Activated CD4-positive, alpha-beta T cell treated with anti-CD3 and anti-CD28 coated beads, Interleukin-2, amount 10 ng/mL, durations not matched to agents 24 days and 14 days (primary cell): ENCODE results near the gene CALN1. TPM values are rescaled to one million over a fixed set of nuclear protein-coding genes. Genes with fewer than 3 reads are reported as not detected.
"Not testable (repeated sequence)": the region's sequence is repeated elsewhere in the genome, so short reads cannot be mapped to it uniquely, and the experiment has no call there.

Experiments used
- DNase-seq: peaks from one replicate; pipeline ENCODE4 v3.0.0; 2022
- H3K27ac Mint-ChIP-seq: one replicate; pipeline ENCODE4 v1.8.0; 2022; ENCODE audit warnings: mild to moderate bottlenecking, mixed read lengths
- H3K27me3 Mint-ChIP-seq: one replicate; pipeline ENCODE4 v1.8.0; 2022; ENCODE audit warnings: mixed read lengths
- H3K36me3 Mint-ChIP-seq: one replicate; pipeline ENCODE4 v1.8.0; 2022; ENCODE audit warnings: low read depth, mild to moderate bottlenecking, mixed read lengths
- H3K4me1 Mint-ChIP-seq: one replicate; pipeline ENCODE4 v1.8.0; 2021; ENCODE audit warnings: mixed read lengths
- H3K4me3 Mint-ChIP-seq: one replicate; pipeline ENCODE4 v1.8.0; 2022; ENCODE audit warnings: mild to moderate bottlenecking, moderate library complexity, mixed read lengths
- H3K9me3 Mint-ChIP-seq: one replicate; pipeline ENCODE4 v1.8.0; 2021; ENCODE audit warnings: mixed read lengths
- intact Hi-C: fragments of 100-400 bp; cut with micrococcal nuclease; formaldehyde crosslinking; loops from one replicate; pipeline ENCODE4 v1.15.1; 2023
- total RNA-seq: library from RNA; stranded (reverse); gene quantifications from 2 replicates; pipeline ENCODE4 v1.2.3, GENCODE V29; 2022

CALN1 gene
- total RNA-seq, 1 donor from 2014 or later: not detected

GRCh38 chr7:71860572-71860971 is 551.6 kb downstream of the CALN1 start:
- Mint-ChIP-seq H3K36me3 (no peaks in the 10 kb centered on the region), H3K27me3 (no peaks in the 10 kb centered on the region), H3K9me3 (peaks cover 14% of the 10 kb centered on the region), H3K27ac (no peak overlapping the region), H3K4me1 (no peaks in the 10 kb centered on the region), H3K4me3 (no peak overlapping the region)
- DNase-seq: no peak
- intact Hi-C loops: no loop called here

GRCh38 chr7:71857338-71857737 is 554.8 kb downstream of the CALN1 start:
- intact Hi-C loops: no loop called here
- Mint-ChIP-seq H3K27ac (no peak overlapping the region), H3K9me3 (peaks cover 3% of the 10 kb centered on the region), H3K4me1 (no peaks in the 10 kb centered on the region), H3K4me3 (no peak overlapping the region), H3K27me3 (no peaks in the 10 kb centered on the region), H3K36me3 (no peaks in the 10 kb centered on the region)
- DNase-seq: no peak

GRCh38 chr7:71854546-71855397 is 557.4 kb downstream of the CALN1 start:
- Mint-ChIP-seq H3K4me1 (no peaks in the 10 kb centered on the region), H3K36me3 (no peaks in the 10 kb centered on the region), H3K27me3 (no peaks in the 10 kb centered on the region), H3K27ac (no peak overlapping the region), H3K9me3 (peaks cover 3% of the 10 kb centered on the region), H3K4me3 (no peak overlapping the region)
- intact Hi-C loops: no loop called here
- no peak for DNase-seq

- no peaks in the 10 kb centered on the region for H3K4me1 Mint-ChIP-seq
- intact Hi-C loops: no loop called here
- DNase-seq: no peak
Observed at GRCh38 chr7:71851776-71852498, 560.2 kb downstream of the CALN1 start.

GRCh38 chr7:71846160-71846559 is 566.0 kb downstream of the CALN1 start:
- Mint-ChIP-seq H3K27me3 (no peaks in the 10 kb centered on the region), H3K4me3 (no peak overlapping the region), H3K4me1 (no peaks in the 10 kb centered on the region), H3K27ac (no peak overlapping the region), H3K36me3 (no peaks in the 10 kb centered on the region), H3K9me3 (peaks cover 9% of the 10 kb centered on the region)
- no peak for DNase-seq
- intact Hi-C loops: no loop called here

More at GRCh38 chr7:71851776-71852498, 560.2 kb downstream of the CALN1 start:
- peaks cover 9% of the 10 kb centered on the region for H3K9me3 Mint-ChIP-seq
- H3K4me3 Mint-ChIP-seq: no peak overlapping the region
- no peaks in the 10 kb centered on the region for H3K36me3 Mint-ChIP-seq
- no peaks in the 10 kb centered on the region for H3K27me3 Mint-ChIP-seq
- H3K27ac Mint-ChIP-seq: no peak overlapping the region

GRCh38 chr7:71843676-71844075 is 568.5 kb downstream of the CALN1 start:
- Mint-ChIP-seq H3K9me3 (peaks cover 5% of the 10 kb centered on the region), H3K27me3 (no peaks in the 10 kb centered on the region), H3K4me1 (no peaks in the 10 kb centered on the region), H3K36me3 (no peaks in the 10 kb centered on the region), H3K27ac (no peak overlapping the region), H3K4me3 (no peak overlapping the region)
- no peak for DNase-seq
- intact Hi-C loops: no loop called here

- H3K4me1 Mint-ChIP-seq: no peaks in the 10 kb centered on the region
- no peaks in the 10 kb centered on the region for H3K27me3 Mint-ChIP-seq
- peaks cover 5% of the 10 kb centered on the region for H3K9me3 Mint-ChIP-seq
- H3K36me3 Mint-ChIP-seq: no peaks in the 10 kb centered on the region
- DNase-seq: no peak
- intact Hi-C loops: no loop called here
- H3K4me3 Mint-ChIP-seq: no peak overlapping the region
- no peak overlapping the region for H3K27ac Mint-ChIP-seq
Observed at GRCh38 chr7:71842786-71843185, 569.4 kb downstream of the CALN1 start.

- Mint-ChIP-seq H3K36me3 (no peaks in the 10 kb centered on the region), H3K27me3 (no peaks in the 10 kb centered on the region), H3K9me3 (peaks cover 3% of the 10 kb centered on the region), H3K4me1 (no peaks in the 10 kb centered on the region), H3K27ac (no peak overlapping the region), H3K4me3 (no peak overlapping the region)
- no peak for DNase-seq
- intact Hi-C loops: no loop called here
Observed at GRCh38 chr7:71842381-71842780, 569.8 kb downstream of the CALN1 start.

- H3K4me1 Mint-ChIP-seq: no peaks in the 10 kb centered on the region
- no peak overlapping the region for H3K27ac Mint-ChIP-seq
- no peaks in the 10 kb centered on the region for H3K9me3 Mint-ChIP-seq
- H3K4me3 Mint-ChIP-seq: no peak overlapping the region
- no peaks in the 10 kb centered on the region for H3K36me3 Mint-ChIP-seq
- intact Hi-C loops: no loop called here
- no peaks in the 10 kb centered on the region for H3K27me3 Mint-ChIP-seq
- no peak for DNase-seq
Observed at GRCh38 chr7:71835056-71835455, 577.1 kb downstream of the CALN1 start.

- intact Hi-C loops: no loop called here
Observed at GRCh38 chr7:71829515-71829914, 582.6 kb downstream of the CALN1 start.

GRCh38 chr7:71828361-71828760 is 583.8 kb downstream of the CALN1 start:
- intact Hi-C loops: no loop called here
- DNase-seq: no peak
- Mint-ChIP-seq H3K4me1 (no peaks in the 10 kb centered on the region), H3K9me3 (peaks cover 4% of the 10 kb centered on the region), H3K27me3 (no peaks in the 10 kb centered on the region), H3K4me3 (no peak overlapping the region), H3K36me3 (no peaks in the 10 kb centered on the region), H3K27ac (no peak overlapping the region)

More at GRCh38 chr7:71829515-71829914, 582.6 kb downstream of the CALN1 start:
- Mint-ChIP-seq H3K9me3 (peaks cover 4% of the 10 kb centered on the region), H3K36me3 (no peaks in the 10 kb centered on the region), H3K27me3 (no peaks in the 10 kb centered on the region), H3K4me3 (no peak overlapping the region), H3K4me1 (no peaks in the 10 kb centered on the region), H3K27ac (no peak overlapping the region)
- no peak for DNase-seq

- peaks cover 4% of the 10 kb centered on the region for H3K9me3 Mint-ChIP-seq
- no peaks in the 10 kb centered on the region for H3K27me3 Mint-ChIP-seq
- intact Hi-C loops: no loop called here
Observed at GRCh38 chr7:71826141-71826540, 586.0 kb downstream of the CALN1 start.

GRCh38 chr7:71824006-71824760 is 588.0 kb downstream of the CALN1 start:
- no peaks in the 10 kb centered on the region for H3K4me1 Mint-ChIP-seq
- H3K9me3 Mint-ChIP-seq: peaks cover 19% of the 10 kb centered on the region
- no peaks in the 10 kb centered on the region for H3K36me3 Mint-ChIP-seq
- H3K4me3 Mint-ChIP-seq: no peak overlapping the region
- no peaks in the 10 kb centered on the region for H3K27me3 Mint-ChIP-seq
- DNase-seq: no peak
- H3K27ac Mint-ChIP-seq: no peak overlapping the region
- intact Hi-C loops: no loop called here

More at GRCh38 chr7:71826141-71826540, 586.0 kb downstream of the CALN1 start:
- no peaks in the 10 kb centered on the region for H3K36me3 Mint-ChIP-seq
- H3K4me1 Mint-ChIP-seq: no peaks in the 10 kb centered on the region
- no peak for DNase-seq
- H3K27ac Mint-ChIP-seq: no peak overlapping the region
- no peak overlapping the region for H3K4me3 Mint-ChIP-seq

GRCh38 chr7:71822406-71822805 is 589.7 kb downstream of the CALN1 start:
- H3K4me1 Mint-ChIP-seq, H3K27me3 Mint-ChIP-seq, DNase-seq, intact Hi-C loops, H3K36me3 Mint-ChIP-seq, H3K27ac Mint-ChIP-seq, H3K4me3 Mint-ChIP-seq: not testable (repeated sequence)
- peaks cover 19% of the 10 kb centered on the region for H3K9me3 Mint-ChIP-seq
